ENCODE results near the gene WWOX. TPM values are rescaled to one million over a fixed set of nuclear protein-coding genes. Genes with fewer than 3 reads are reported as not detected.
A peak's percentile ranks its signal among the peaks of the same experiment; 100 is the strongest.

The WWOX gene
- total and polyA plus RNA-seq, 2 of the 13 experiments (the other 11 are each of a cell fraction or from before 2014, with no cell fraction given) = 9.1 to 37.4 TPM

GRCh38 chr16:78297066-78297666, 197.7 kb downstream of the WWOX start (continued):
- 0 out of 2 replicates have a peak, but pooled peaks have one; percentile 60 for TF ChIP-seq PRDM4 (CRISPR knock-in tag; IDR thresholded peaks at IDR 0.05; ENCODE audit: borderline replicate concordance)
- peak; percentile 99 for TF ChIP-seq RCOR2 (CRISPR knock-in tag; IDR thresholded peaks at IDR 0.05)
- TF ChIP-seq ZNF788 (CRISPR knock-in tag; IDR thresholded peaks at IDR 0.05; ENCODE audit: borderline replicate concordance) = peak; percentile 99
- no peak for TF ChIP-seq ZNF780A (CRISPR knock-in tag; IDR thresholded peaks at IDR 0.05)
- TF ChIP-seq SNAI1 (CRISPR knock-in tag; IDR thresholded peaks at IDR 0.05; ENCODE audit: borderline replicate concordance) = no peak
- no peak for TF ChIP-seq HNRNPH1 (optimal IDR thresholded peaks at IDR 0.05; ENCODE audit: low read depth, low read length)
- peak; percentile 58; the same call in 1 of the 2 replicates for TF ChIP-seq XBP1 (CRISPR knock-in tag; IDR thresholded peaks at IDR 0.05)
- peak; percentile 100 for TF ChIP-seq TFAP4 (IDR thresholded peaks at IDR 0.05; ENCODE audit: borderline replicate concordance, low read depth)
- no peak for TF ChIP-seq CSRNP2 (CRISPR knock-in tag; conservative IDR thresholded peaks at IDR 0.05; ENCODE audit: low read depth)
- TF ChIP-seq TAF1 (CRISPR knock-in tag; IDR thresholded peaks at IDR 0.05) = no peak; the same call in 1 of the 2 replicates
- TF ChIP-seq MAFK (conservative IDR thresholded peaks at IDR 0.05 in 1 of 2, IDR thresholded peaks at IDR 0.05 in 1 of 2; ENCODE audit: low read length in 2 of 2) = peak in 1 of 2 experiments; percentile 43; a peak in 1 of 4 replicates
- no peak for TF ChIP-seq DNMT3B (CRISPR knock-in tag; conservative IDR thresholded peaks at IDR 0.05)
- TF ChIP-seq KLF6 (CRISPR knock-in tag; IDR thresholded peaks at IDR 0.05) = peak; percentile 87
- TF ChIP-seq ZGPAT (CRISPR knock-in tag; IDR thresholded peaks at IDR 0.05) = peak; percentile 100
- no peak for TF ChIP-seq DMTF1 (CRISPR knock-in tag; IDR thresholded peaks at IDR 0.05)
- peak; percentile 90; the same call in 1 of the 2 replicates for TF ChIP-seq GATA4 (IDR thresholded peaks at IDR 0.05; ENCODE audit: borderline replicate concordance, low read depth)
- no peak for TF ChIP-seq SOX6 (IDR thresholded peaks at IDR 0.05)
- peak; percentile 97 for TF ChIP-seq SOX6 (CRISPR knock-in tag; IDR thresholded peaks at IDR 0.05)
- TF ChIP-seq ATF4 (CRISPR knock-in tag; IDR thresholded peaks at IDR 0.05) = peak in 1 of 2 experiments; percentile 89; a peak in 2 of 4 replicates
